Measurements from ENCODE around the gene TAF6L.
A peak's percentile ranks its signal among the peaks of the same experiment; 100 is the strongest.
"Not testable (repeated sequence)": the region's sequence is repeated elsewhere in the genome, so short reads cannot be mapped to it uniquely, and the experiment has no call there.

TAF6L gene

GRCh38 chr11:62806611-62807121, 35.5 kb downstream of the TAF6L start:
- TF ChIP-seq CTCF (IDR thresholded peaks at IDR 0.05; ENCODE audit: low read length, missing control alignments) = no peak
- peak; percentile 48 for DNase-seq (ENCODE audit: low read depth)
- no peak overlapping the region for H3K4me3 ChIP-seq (replicated peaks; ENCODE audit: low read depth, low read length)

- H3K4me3 ChIP-seq (replicated peaks; ENCODE audit: low read depth, low read length) = no peak overlapping the region
- no peak for TF ChIP-seq CTCF (IDR thresholded peaks at IDR 0.05; ENCODE audit: low read length, missing control alignments)
- no peak for DNase-seq (ENCODE audit: low read depth)
Observed at GRCh38 chr11:62810748-62811147, 39.6 kb downstream of the TAF6L start.

GRCh38 chr11:62811659-62812058, 40.5 kb downstream of the TAF6L start:
- no peak for DNase-seq (ENCODE audit: low read depth)
- no peak for TF ChIP-seq CTCF (IDR thresholded peaks at IDR 0.05; ENCODE audit: low read length, missing control alignments)
- no peak overlapping the region for H3K4me3 ChIP-seq (replicated peaks; ENCODE audit: low read depth, low read length)

- DNase-seq (ENCODE audit: low read depth) = no peak
- no peak for TF ChIP-seq CTCF (IDR thresholded peaks at IDR 0.05; ENCODE audit: low read length, missing control alignments)
- no peak overlapping the region for H3K4me3 ChIP-seq (replicated peaks; ENCODE audit: low read depth, low read length)
Observed at GRCh38 chr11:62816557-62816956, 45.4 kb downstream of the TAF6L start.

GRCh38 chr11:62817129-62817528, 45.9 kb downstream of the TAF6L start:
- peak; percentile 11 for DNase-seq (ENCODE audit: low read depth)
- TF ChIP-seq CTCF (IDR thresholded peaks at IDR 0.05; ENCODE audit: low read length, missing control alignments) = no peak
- no peak overlapping the region for H3K4me3 ChIP-seq (replicated peaks; ENCODE audit: low read depth, low read length)

DNA sequence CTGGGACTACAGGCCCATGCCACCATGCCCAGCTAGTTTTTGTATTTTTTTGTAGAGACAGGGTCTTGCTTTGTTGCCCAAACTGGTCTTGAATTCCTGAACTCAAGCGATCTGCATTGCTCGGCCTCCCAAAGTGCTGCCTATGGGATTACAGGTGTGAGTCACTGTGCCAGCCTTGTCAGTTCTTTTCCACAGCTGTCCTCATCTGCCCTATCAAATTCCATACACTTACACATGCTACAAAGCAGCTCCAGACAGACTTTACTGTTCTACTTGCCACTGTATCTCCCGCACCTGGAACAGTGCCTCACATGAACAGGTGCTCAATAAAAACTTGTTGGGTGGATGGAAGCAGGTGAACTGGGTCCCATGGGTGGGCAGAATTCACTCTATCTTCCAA, 52.5 kb downstream of the TAF6L start:
- TF ChIP-seq CTCF (IDR thresholded peaks at IDR 0.05; ENCODE audit: low read length, missing control alignments) = no peak
- H3K4me3 ChIP-seq (replicated peaks; ENCODE audit: low read depth, low read length) = no peak overlapping the region
- DNase-seq (ENCODE audit: low read depth) = no peak

DNA sequence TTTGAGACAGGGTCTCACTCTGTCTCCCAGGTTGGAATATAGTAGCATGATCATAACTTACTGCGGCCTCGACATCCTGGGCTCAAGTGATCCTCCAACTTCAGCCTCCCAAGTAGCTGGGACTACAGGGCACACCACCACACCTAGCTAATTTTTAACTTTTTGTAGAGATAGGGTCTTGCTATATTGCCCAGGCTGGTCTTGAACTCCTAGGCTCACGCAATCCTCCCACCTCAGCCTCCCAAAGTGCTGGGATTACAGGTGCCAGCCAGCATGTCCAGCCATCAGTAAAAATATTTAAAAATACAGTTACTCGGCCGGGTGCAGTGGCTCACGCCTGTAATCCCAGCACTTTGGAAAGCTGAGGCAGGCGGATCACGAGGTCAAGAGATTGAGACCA, 56.9 kb downstream of the TAF6L start:
- DNase-seq (ENCODE audit: low read depth); H3K4me3 ChIP-seq (replicated peaks; ENCODE audit: low read depth, low read length): not testable (repeated sequence)
